RWPE1 (cell line): ENCODE results near the gene RNF220.
A peak's percentile ranks its signal among the peaks of the same experiment; 100 is the strongest.
"Not testable (repeated sequence)": the region's sequence is repeated elsewhere in the genome, so short reads cannot be mapped to it uniquely, and the experiment has no call there.

Source experiments
- CTCF ChIA-PET: fragments of 350-600 bp; sonication (Branson Sonifier 250); formaldehyde crosslinking; extraction: SDS; loops from one replicate; lab custom pipeline; 2021; lab: Yijun Ruan, JAX
- POLR2A ChIA-PET: fragments of 400-600 bp; formaldehyde crosslinking; extraction: SDS; loops from one replicate; lab custom pipeline; 2020; ENCODE audit warnings: antibody characterized with exemption; ENCODE audit not compliant: low non-redundant PET; lab: Yijun Ruan, JAX
- DNase-seq: peaks from one replicate; pipeline ENCODE4 v3.0.0; 2012; ENCODE audit warnings: low spot score
- H3K27ac ChIP-seq: fragments of 450-650 bp; 2 replicates; pipeline ENCODE4 v1.5.1; 2017
- CTCF ChIP-seq: fragments of 450-650 bp; conservative IDR thresholded peaks from 2 replicates; pipeline ENCODE4 v1.5.1; 2017; ENCODE audit warnings: low read depth, mild to moderate bottlenecking

RNF220 gene

GRCh38 chr1:44500181-44501046, 95.4 kb downstream of the RNF220 start:
- ChIA-PET POLR2A (no interaction called here), CTCF (no interaction called here)
- TF ChIP-seq CTCF: no peak
- DNase-seq: no peak
- no peak overlapping the region for H3K27ac ChIP-seq

GRCh38 chr1:44501047-44501890, 96.2 kb downstream of the RNF220 start:
- TF ChIP-seq CTCF: no peak
- POLR2A ChIA-PET: no interaction called here
- peak overlapping the region; percentile 52 for H3K27ac ChIP-seq
- no peak for DNase-seq
- CTCF ChIA-PET: no interaction called here

GRCh38 chr1:44502823-44503222, 97.8 kb downstream of the RNF220 start:
- H3K27ac ChIP-seq, DNase-seq, CTCF ChIA-PET, POLR2A ChIA-PET: not testable (repeated sequence)

GRCh38 chr1:44503625-44504024, 98.6 kb downstream of the RNF220 start:
- no peak for TF ChIP-seq CTCF
- H3K27ac ChIP-seq: no peak overlapping the region
- no peak for DNase-seq
- ChIA-PET CTCF (interaction anchor here (0.6 kb wide), 1 partner anchor 89 kb away, joined by 6 read pairs; no protein-coding TSS in a partner anchor), POLR2A (no interaction called here)

- H3K27ac ChIP-seq: no peak overlapping the region
- DNase-seq: no peak
- POLR2A ChIA-PET: no interaction called here
- CTCF ChIA-PET: interaction anchor here (0.6 kb wide), 1 partner anchor 501 kb away, joined by 3 read pairs; no protein-coding TSS in a partner anchor
- no peak for TF ChIP-seq CTCF
These were observed 100.3 kb downstream of the RNF220 start for GRCh38 chr1:44505210-44505993.

- DNase-seq: no peak
- ChIA-PET CTCF (interaction anchor here (0.5 kb wide), 1 partner anchor 241 kb away, joined by 3 read pairs; no protein-coding TSS in a partner anchor), POLR2A (interaction anchor here (0.6 kb wide), 1 partner anchor 13 kb away, joined by 4 read pairs; no protein-coding TSS in a partner anchor)
- no peak overlapping the region for H3K27ac ChIP-seq
- no peak for TF ChIP-seq CTCF
These were observed 102.7 kb downstream of the RNF220 start for GRCh38 chr1:44507490-44508396.
